Measurements from ENCODE around the gene ABCA6. TPM values are rescaled to one million over a fixed set of nuclear protein-coding genes. Genes with fewer than 3 reads are reported as not detected.
A peak's percentile ranks its signal among the peaks of the same experiment; 100 is the strongest.

The ABCA6 gene
- total and polyA plus RNA-seq, 9 of the 15 experiments (the other 6 are each of a cell fraction or from before 2014, with no cell fraction given): 0.06 to 0.73 (median 0.15) TPM

GRCh38 chr17:69103557-69104233, 38.0 kb downstream of the ABCA6 start (continued):
- no peak for TF ChIP-seq SFPQ (IDR thresholded peaks at IDR 0.05; ENCODE audit: low read depth, low read length)
- TF ChIP-seq MNT (conservative IDR thresholded peaks at IDR 0.05): no peak
- TF ChIP-seq, protein P1, sequence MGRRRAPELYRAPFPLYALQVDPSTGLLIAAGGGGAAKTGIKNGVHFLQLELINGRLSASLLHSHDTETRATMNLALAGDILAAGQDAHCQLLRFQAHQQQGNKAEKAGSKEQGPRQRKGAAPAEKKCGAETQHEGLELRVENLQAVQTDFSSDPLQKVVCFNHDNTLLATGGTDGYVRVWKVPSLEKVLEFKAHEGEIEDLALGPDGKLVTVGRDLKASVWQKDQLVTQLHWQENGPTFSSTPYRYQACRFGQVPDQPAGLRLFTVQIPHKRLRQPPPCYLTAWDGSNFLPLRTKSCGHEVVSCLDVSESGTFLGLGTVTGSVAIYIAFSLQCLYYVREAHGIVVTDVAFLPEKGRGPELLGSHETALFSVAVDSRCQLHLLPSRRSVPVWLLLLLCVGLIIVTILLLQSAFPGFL (CRISPR knock-in tag; IDR thresholded peaks at IDR 0.05): no peak
- 0 out of 2 replicates have a peak, but pooled peaks have one; percentile 39 for TF ChIP-seq ZBTB9 (CRISPR knock-in tag; IDR thresholded peaks at IDR 0.05)
- TF ChIP-seq RAD21 (CRISPR knock-in tag; conservative IDR thresholded peaks at IDR 0.05 in 1 of 2, IDR thresholded peaks at IDR 0.05 in 1 of 2): no peak
- TF ChIP-seq HDAC3 (IDR thresholded peaks at IDR 0.05; ENCODE audit: borderline replicate concordance, partially characterized antibody): no peak
- no peak for TF ChIP-seq GATAD2B (IDR thresholded peaks at IDR 0.05; ENCODE audit: borderline replicate concordance)
- TF ChIP-seq MAZ (CRISPR knock-in tag; conservative IDR thresholded peaks at IDR 0.05 in 1 of 2, IDR thresholded peaks at IDR 0.05 in 1 of 2): peak; percentile 45 to 47; a peak in 2 of 4 replicates
- TF ChIP-seq HEY1 (CRISPR knock-in tag; IDR thresholded peaks at IDR 0.05; ENCODE audit: borderline replicate concordance): no peak
- TF ChIP-seq ZKSCAN8 (CRISPR knock-in tag; IDR thresholded peaks at IDR 0.05): peak; percentile 76; the same call in 1 of the 2 replicates
- TF ChIP-seq FOS (IDR thresholded peaks at IDR 0.05; ENCODE audit: extremely low read depth, insufficient read length): no peak
- no peak for TF ChIP-seq ZNF696 (CRISPR knock-in tag; conservative IDR thresholded peaks at IDR 0.05)
- no peak for TF ChIP-seq PCBP1 (IDR thresholded peaks at IDR 0.05; ENCODE audit: low read depth, low read length, poor library complexity, severe bottlenecking)
- peak; percentile 74; the same call in 1 of the 2 replicates for TF ChIP-seq MYNN (IDR thresholded peaks at IDR 0.05)
- TF ChIP-seq MYNN (CRISPR knock-in tag; IDR thresholded peaks at IDR 0.05): no peak
- TF ChIP-seq NEUROD1 (IDR thresholded peaks at IDR 0.05; ENCODE audit: borderline replicate concordance, low read depth, low read length, partially characterized antibody): peak; percentile 88
- TF ChIP-seq GATA2 (CRISPR knock-in tag; IDR thresholded peaks at IDR 0.05): peak; percentile 88
- no peak for TF ChIP-seq ETS2 (tag; IDR thresholded peaks at IDR 0.05; ENCODE audit: borderline replicate concordance, poor library complexity, severe bottlenecking)
- no peak for TF ChIP-seq ZNF445 (CRISPR knock-in tag; IDR thresholded peaks at IDR 0.05; ENCODE audit: low read depth)
- no peak for TF ChIP-seq MCM2 (IDR thresholded peaks at IDR 0.05; ENCODE audit: low read depth)
- no peak; the same call in 1 of the 2 replicates for TF ChIP-seq BMI1 (IDR thresholded peaks at IDR 0.05; ENCODE audit: low read length)

Measured in K562 (cell line).